ENCODE results near the gene PHOSPHO1.

PHOSPHO1 gene

DNA sequence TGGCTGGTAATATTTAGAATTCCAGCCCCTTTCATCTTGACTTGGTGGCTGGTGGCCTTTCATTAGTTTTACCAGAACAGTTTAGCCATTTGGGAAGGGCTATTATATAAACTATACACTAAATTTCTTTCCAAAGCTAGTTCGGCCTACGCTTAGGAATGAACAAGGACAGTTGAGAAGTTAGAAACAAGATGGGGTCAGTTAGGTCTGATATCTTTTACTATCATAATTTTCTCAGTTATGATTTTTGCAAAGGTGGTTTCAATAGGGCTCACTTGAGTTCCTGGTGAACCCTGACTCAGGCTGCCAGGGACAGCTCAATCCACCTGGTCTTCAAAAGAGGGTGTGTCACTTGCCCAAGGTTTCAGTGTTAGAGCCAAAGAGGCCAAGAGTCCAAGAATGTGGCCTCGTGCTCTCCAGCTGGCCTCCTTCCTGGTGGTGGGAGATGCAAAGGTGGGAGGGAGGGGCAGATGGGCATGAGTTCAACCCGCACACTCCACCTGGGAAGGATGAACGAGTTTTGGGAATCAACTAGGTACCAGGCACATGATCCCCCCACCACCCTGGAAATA is 4.0 kb upstream of the PHOSPHO1 start:
- TF ChIP-seq, protein P1, sequence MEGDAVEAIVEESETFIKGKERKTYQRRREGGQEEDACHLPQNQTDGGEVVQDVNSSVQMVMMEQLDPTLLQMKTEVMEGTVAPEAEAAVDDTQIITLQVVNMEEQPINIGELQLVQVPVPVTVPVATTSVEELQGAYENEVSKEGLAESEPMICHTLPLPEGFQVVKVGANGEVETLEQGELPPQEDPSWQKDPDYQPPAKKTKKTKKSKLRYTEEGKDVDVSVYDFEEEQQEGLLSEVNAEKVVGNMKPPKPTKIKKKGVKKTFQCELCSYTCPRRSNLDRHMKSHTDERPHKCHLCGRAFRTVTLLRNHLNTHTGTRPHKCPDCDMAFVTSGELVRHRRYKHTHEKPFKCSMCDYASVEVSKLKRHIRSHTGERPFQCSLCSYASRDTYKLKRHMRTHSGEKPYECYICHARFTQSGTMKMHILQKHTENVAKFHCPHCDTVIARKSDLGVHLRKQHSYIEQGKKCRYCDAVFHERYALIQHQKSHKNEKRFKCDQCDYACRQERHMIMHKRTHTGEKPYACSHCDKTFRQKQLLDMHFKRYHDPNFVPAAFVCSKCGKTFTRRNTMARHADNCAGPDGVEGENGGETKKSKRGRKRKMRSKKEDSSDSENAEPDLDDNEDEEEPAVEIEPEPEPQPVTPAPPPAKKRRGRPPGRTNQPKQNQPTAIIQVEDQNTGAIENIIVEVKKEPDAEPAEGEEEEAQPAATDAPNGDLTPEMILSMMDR (IDR thresholded peaks at IDR 0.05; ENCODE audit: low read depth, low read length, missing control alignments), result no peak
- no peak for DNase-seq (ENCODE audit: extremely low read depth, low read depth)

DNA sequence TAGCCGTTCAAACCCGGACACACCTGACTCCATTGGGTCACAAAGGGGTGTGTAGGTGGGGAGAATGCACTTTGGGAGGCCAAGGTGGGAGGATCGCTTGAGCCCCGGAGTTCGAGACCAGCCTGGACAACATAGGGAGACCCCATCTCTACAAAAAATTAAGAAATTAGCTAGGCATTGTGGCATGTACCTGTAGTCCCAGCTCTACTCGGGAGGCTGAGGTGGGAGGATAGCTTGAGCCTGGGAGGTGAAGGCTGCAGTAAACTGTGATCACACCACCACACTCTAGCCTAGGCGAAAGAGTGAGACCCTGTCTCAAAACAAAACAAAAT is 942 bp upstream of the PHOSPHO1 start:
- H3K4me3 ChIP-seq (replicated peaks; ENCODE audit: low read depth, low read length), result no peak overlapping the region
- TF ChIP-seq, protein P1 (IDR thresholded peaks at IDR 0.05; ENCODE audit: low read depth, low read length, missing control alignments), result no peak
- no peak for DNase-seq (ENCODE audit: extremely low read depth, low read depth)

More for the DNA sequence above, 4.0 kb upstream of the PHOSPHO1 start:
- H3K4me3 ChIP-seq (replicated peaks; ENCODE audit: low read depth, low read length), result no peak overlapping the region

GRCh38 chr17:49229805-49230600 is 584 bp downstream of the PHOSPHO1 start:
- TF ChIP-seq, protein P1 (IDR thresholded peaks at IDR 0.05; ENCODE audit: low read depth, low read length, missing control alignments), result no peak
- H3K4me3 ChIP-seq (replicated peaks; ENCODE audit: low read depth, low read length), result peak overlapping the region; percentile 53
- DNase-seq (ENCODE audit: extremely low read depth, low read depth), result no peak

GRCh38 chr17:49229076-49229804 is 1.3 kb downstream of the PHOSPHO1 start:
- no peak for DNase-seq (ENCODE audit: extremely low read depth, low read depth)
- H3K4me3 ChIP-seq (replicated peaks; ENCODE audit: low read depth, low read length), result no peak overlapping the region
- TF ChIP-seq, protein P1 (IDR thresholded peaks at IDR 0.05; ENCODE audit: low read depth, low read length, missing control alignments), result no peak

- peak; percentile 42 for DNase-seq (ENCODE audit: extremely low read depth, low read depth)
- no peak overlapping the region for H3K4me3 ChIP-seq (replicated peaks; ENCODE audit: low read depth, low read length)
- TF ChIP-seq, protein P1 (IDR thresholded peaks at IDR 0.05; ENCODE audit: low read depth, low read length, missing control alignments), result peak; percentile 86
Measured at GRCh38 chr17:49227436-49228261, 2.9 kb downstream of the PHOSPHO1 start.

- DNase-seq (ENCODE audit: extremely low read depth, low read depth), result no peak
- H3K4me3 ChIP-seq (replicated peaks; ENCODE audit: low read depth, low read length), result no peak overlapping the region
- TF ChIP-seq, protein P1 (IDR thresholded peaks at IDR 0.05; ENCODE audit: low read depth, low read length, missing control alignments), result no peak
Measured at GRCh38 chr17:49226771-49227435, 3.7 kb downstream of the PHOSPHO1 start.

Data from HFF-Myc (cell line).